GM18909 (cell line): ENCODE results near the gene ARHGAP5.
A peak's percentile ranks its signal among the peaks of the same experiment; 100 is the strongest.

Experiments
- ATAC-seq: cut with Tn5 transposase; IDR thresholded peaks from one replicate; pipeline ENCODE4 v1.9.1; 2021; ENCODE audit warnings: mild to moderate bottlenecking; ENCODE audit not compliant: unreplicated experiment, poor library complexity

ARHGAP5 gene, protein sequence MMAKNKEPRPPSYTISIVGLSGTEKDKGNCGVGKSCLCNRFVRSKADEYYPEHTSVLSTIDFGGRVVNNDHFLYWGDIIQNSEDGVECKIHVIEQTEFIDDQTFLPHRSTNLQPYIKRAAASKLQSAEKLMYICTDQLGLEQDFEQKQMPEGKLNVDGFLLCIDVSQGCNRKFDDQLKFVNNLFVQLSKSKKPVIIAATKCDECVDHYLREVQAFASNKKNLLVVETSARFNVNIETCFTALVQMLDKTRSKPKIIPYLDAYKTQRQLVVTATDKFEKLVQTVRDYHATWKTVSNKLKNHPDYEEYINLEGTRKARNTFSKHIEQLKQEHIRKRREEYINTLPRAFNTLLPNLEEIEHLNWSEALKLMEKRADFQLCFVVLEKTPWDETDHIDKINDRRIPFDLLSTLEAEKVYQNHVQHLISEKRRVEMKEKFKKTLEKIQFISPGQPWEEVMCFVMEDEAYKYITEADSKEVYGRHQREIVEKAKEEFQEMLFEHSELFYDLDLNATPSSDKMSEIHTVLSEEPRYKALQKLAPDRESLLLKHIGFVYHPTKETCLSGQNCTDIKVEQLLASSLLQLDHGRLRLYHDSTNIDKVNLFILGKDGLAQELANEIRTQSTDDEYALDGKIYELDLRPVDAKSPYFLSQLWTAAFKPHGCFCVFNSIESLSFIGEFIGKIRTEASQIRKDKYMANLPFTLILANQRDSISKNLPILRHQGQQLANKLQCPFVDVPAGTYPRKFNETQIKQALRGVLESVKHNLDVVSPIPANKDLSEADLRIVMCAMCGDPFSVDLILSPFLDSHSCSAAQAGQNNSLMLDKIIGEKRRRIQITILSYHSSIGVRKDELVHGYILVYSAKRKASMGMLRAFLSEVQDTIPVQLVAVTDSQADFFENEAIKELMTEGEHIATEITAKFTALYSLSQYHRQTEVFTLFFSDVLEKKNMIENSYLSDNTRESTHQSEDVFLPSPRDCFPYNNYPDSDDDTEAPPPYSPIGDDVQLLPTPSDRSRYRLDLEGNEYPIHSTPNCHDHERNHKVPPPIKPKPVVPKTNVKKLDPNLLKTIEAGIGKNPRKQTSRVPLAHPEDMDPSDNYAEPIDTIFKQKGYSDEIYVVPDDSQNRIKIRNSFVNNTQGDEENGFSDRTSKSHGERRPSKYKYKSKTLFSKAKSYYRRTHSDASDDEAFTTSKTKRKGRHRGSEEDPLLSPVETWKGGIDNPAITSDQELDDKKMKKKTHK (N-terminal part only)

DNA sequence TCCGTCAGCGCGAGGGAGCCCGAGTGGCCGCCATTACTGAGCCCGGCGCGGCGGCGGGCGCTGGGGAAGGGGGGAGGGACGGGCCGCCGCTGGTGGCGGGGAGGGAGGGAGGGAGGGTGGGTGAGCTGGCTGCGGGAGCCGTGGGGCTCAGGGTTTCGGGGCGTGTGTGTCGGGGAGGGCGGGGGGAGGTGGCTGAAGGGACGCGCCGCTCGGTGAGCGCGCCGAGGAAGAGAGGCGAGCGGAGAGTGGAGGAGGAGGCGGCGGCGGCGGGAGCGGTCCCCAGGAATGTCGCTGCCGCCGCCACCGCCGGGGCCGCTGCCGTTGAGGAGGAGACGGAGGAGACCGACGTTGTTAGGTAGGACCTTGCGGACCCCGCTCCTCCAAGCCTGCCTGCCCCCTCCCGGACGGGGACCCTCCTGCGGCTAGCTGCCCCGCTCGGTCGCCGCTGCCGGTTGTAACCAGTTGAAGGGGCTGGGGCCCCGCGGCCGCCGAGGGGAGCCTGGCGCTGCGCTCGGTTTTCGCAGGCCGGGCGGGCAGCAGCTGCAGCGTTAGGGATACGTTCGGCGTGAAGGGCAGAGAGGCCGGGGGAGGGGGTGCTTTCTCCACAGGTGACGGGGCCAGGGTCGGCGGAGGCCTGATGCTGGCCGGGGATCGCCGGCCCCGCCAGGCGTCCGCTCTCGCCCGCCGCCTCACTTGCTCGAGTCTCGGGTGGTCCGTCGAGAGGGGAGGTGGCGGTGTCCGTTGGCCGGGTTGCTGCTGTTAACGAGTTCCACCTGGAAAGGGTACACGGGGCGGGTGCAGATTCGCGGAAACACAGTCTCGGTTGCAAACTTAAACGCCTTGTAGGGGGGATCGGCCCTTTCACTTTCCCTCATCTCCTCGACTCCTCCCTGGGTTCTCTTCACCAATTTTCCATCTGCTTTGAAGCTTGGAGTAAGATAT lies at the start of gene ARHGAP5:
TSS of gene ARHGAP5 (plus strand) at position 224 of the 942 bp plus-strand sequence. CDS start 13,366 bp downstream, outside the sequence.
- peak; percentile 43 for ATAC-seq

DNA sequence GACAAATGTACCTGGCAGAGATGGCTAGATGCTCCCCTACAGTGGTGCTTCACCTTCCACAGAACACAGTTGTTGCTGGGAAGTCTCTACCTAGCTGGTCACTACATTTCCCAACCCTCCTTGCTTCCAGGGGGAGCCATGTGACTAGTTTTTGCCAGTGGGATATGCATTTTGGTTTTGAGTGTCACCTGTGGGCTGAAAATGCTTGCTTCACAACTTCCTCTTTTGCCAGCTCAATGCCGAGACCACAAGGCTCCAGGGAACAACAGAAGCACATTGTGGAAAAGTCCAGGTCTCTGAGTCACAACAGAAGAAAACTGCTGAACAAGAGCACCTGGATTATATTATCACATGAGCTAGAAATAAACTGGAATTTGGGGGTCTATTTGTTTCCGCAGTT lies 48.5 kb upstream of the ARHGAP5 start:
- no peak for ATAC-seq

DNA sequence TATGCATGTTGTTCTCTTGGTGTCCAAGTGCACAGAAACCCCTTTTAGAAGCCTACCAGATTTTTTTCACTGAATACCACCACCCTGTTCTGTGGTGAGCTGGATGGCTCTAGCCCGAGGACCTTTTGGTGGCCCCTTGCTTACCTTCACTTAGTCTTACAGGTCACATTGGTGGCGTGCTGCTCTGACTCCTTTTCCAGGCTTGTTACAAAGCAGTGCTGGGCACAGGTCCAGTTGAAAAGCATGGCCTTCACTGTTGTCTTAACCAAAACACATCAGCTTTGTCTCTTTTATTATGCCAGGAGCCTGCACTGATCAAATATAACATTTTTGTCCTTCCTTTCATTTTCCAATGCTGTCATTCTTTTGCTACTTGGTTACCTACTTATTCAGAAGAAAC lies 43.6 kb upstream of the ARHGAP5 start:
- ATAC-seq, result no peak

DNA sequence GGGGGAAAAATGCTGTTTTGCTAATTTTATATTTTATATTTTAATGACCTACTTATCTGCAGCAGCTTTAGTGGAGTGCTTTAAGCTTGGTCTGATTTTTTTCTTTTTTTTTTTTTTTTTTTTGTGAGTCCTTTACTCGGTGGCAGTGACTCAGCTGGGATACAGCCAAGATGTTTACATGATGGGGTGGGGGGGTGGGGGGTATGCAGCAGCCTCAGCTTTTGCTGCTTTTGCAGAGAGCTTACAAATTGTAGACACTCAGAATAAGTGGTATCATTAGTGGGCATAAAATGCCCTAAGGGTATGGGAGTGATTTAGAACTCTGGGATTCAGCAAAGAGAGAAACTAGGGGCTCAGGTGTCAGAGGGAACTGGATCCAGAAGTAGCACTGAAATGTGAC lies 38.2 kb upstream of the ARHGAP5 start:
- ATAC-seq, result no peak

DNA sequence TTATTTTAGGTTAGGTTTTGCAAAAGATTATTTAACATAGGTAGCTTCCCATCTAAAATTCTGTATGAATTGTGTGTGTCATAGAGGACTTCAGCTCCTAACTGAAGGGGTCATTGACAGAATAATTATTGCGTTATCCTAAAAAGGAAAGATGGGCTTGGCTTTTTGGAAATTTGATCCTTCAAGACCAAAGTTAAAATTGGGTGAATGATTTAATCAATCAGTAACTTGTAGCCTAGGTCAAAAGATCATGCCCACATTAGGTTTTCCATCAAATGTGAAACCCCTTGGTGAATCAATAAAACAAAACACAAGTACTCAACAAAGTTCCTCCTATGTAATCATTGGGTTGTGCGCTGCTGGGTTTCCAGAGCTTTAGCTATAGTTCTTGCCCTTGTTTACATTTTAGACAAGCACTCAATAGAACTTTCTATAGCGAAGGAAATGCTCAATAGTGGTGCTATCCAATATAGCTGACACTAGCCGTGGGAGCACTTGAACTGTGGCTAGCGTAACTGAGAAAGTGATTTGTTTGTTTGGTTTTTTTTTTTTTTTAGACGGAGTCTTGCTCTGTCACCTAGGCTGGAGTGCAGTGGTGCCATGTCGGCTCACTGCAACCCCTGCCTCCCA lies 37.6 kb upstream of the ARHGAP5 start:
- no peak for ATAC-seq

DNA sequence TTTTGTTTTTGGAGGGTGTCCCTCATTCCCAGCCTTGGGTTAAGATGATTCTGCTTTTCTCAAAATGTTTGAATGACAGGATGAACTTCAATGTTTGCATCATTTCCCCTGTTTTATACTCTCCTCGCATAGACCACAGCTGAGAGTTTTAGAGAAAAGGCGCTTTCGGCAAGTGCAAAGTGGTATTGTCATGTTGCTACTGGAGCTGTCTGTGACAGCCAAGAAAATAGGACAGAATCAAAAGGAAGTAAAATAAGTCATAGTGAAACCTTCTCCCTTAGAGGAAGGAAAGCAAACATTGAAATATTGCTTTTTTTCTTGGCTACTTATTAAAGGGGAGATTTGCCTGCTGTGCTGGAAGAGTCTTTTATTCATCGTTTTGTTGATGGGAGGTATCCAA lies 33.5 kb upstream of the ARHGAP5 start:
- ATAC-seq, result no peak

DNA sequence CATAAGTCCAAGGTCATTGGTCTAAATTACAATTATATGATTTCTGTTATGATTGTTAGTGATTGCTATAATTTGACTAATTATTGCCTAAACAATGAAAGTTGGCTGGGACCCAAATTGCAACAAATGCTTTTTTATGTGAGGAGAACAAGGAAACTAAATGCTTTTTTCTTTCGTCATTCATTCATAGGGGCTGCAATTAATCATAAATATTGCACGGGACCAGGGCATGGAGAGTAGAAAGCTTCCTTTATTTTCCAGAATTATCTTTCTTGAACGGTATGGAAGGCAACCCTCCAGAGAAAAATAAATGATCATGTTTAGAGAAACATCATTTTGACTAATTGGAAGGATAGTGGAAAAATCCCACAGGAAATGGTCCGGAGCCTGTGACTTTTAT lies 32.6 kb upstream of the ARHGAP5 start:
- no peak for ATAC-seq

DNA sequence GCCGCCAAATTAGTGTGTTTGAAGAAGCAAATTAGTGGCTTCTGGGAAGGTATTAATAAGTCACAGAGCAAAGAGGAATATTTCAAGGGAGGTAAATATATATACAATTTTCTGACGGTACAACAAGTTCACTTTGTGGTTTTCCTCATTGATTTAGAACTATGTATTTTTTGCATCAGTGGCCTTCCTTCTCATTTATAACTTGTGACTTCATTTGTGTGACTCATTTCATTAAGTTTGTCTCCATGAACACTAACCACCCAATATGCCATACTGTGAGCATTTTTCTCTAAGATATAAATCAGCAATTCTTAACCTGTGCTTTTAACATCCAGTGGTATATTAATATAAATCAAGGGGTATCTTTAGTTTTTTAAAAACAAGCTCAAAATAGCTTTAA lies 29.3 kb upstream of the ARHGAP5 start:
- ATAC-seq, result no peak

DNA sequence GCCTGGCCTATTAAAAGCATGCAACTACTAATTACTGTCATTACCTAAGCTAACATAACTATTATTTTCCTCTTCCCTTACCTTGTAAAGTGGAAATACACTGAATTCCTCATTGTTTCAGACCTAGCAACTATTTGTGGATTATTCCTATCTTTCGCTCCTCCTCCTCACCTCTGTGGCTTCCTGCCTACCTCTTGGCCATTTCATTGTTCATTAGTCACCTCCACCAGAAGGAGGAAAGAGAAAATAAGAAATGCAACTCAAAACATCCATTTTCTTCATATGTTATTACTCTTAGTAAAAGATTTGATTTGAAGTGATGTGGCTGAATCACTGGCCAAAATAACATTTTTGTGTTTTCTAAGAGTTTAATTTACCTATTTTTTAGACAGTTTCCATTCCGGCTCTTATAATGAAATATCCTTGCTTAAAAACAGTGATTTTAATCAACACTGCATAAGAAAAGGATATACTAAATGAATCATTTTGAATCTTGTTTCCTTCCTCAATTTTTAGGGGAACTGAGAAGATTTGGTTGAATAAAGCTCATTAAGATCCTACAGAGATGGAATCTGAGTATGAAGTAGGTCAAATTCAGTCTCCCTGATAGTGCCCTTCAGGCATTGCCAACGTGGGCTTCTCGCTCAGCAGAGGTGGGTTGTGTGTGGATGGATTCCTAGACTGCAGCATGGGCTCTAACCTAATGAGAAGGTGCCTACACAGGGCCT lies 27.6 kb upstream of the ARHGAP5 start:
- ATAC-seq, result no peak

DNA sequence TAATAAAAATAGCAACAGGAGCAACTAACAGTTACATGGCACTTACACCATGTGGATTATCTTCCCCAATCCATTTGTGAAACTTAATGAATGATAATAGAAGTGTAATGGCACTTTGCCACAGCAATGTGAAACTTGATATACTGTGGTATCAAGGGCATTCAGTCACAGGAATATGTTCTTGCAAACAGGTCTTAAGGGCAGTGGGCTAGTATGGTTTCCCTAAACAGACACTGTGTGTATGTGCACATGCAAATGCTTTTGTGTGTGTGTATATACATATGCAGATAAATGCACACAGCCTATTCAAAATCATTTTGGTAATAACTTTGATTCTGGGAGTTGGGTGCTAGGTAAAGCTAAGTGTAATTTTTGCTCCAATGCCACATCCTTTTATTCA lies 26.2 kb upstream of the ARHGAP5 start:
- no peak for ATAC-seq

DNA sequence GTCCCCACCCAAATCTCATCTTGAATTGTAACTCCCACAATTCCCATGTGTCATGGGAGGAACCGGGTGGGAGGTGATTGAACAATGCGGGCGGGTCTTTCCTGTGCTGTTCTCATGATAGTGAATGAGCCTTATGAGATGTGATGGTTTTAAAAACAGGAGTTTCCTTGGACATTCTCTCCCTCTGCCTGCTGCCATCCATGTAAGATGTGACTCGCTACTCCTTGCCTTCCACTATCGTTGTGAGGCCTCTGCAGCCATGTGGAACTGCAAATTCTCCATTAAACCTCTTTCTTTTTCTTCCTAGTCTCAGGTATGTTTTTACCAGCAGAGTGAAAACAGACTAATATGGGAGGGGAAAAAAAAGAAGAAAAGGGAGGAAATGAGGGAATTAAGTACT lies 22.6 kb upstream of the ARHGAP5 start:
- ATAC-seq, result no peak

DNA sequence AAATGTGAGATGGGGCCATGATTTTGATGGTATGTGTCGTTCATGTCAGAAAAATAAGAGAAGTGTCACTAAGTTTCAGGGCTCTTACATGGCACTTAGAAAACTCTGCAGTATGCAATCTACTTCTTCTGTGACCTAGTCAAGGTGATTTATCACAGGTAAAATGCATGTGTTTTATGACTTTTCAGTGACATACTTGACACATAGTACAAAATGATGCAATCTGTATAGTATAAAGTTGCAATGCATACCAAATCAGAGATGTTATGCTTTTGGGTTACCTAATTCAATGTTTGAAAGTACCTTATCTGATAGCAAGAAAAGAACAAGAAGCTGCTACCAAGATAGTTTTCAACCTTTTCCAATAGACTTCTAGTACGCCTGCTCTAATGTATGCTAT lies 21.9 kb upstream of the ARHGAP5 start:
- no peak for ATAC-seq

DNA sequence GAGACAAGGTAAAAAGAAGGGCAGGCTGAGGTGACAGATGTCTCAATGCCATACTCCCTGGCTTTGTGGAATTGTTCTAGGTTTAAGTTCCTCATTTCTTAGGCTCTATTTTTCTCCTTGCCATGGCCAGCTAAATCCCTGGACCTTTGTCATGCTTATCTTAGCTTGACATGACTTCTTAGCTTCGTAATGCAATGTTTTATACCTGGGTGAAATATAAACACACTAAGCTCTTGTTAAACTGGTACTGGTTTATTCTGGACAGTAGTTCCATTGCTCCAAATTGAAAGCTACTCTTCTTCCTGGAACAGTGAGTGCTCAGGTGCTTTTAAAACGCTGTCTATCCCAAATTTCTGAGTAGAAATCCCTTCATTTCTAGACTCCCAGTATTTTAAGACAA lies 17.4 kb upstream of the ARHGAP5 start:
- ATAC-seq, result no peak

DNA sequence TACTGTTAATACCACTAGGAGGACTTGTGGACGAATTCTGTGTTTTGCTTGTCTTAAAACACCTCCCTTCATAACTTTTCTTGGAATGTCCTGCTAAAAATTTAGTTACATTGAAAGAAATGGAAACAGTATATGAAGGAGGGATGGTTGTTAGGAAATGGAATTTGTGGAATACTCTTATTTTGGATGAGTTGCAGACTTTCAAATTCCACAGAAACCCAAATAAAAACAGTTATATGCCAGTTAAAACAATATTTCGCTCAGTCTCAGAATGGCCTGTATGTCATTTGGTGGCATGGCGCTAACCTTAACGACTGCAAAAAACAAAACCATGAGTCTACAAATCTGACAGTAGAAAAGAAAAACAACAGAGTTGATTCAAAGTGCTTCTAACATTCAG lies 12.2 kb upstream of the ARHGAP5 start:
- ATAC-seq, result no peak

DNA sequence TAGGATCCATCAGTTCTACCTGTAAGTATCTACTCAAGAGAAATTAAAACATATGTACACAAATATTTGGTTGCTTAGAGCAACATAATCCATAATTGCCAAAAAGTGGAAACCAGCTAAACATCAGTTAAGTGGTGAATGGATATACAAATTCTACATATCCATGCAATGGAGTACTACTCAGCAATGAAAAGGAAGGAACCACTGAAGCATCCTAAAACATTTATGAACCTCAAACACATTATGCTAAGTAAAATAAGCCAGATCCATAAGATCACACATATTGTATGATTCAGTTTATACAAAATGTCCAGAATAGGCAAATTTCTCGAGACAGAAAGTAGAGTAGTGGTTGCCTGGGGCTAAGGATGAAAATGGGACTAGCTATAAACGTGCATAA lies 8.4 kb upstream of the ARHGAP5 start:
- ATAC-seq, result no peak

DNA sequence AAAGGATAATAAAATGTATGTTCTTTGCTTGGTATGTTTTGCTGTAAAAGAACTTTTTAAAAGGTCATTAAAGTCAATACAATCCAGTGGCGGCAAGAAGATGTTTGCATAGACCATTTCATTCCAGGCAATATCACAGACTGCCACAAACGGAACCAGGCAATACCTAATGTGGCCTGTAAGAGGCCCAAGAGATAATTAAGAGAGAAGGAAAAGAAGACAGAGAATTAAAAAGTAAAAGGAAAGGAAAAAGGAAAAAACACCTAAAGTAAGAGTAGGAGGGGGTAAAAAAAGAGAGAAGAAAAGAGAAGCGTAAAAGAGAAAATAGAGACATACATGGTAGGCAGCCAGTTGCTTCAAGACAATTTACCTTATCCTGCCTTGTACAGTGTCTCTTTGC lies 6.8 kb upstream of the ARHGAP5 start:
- no peak for ATAC-seq

DNA sequence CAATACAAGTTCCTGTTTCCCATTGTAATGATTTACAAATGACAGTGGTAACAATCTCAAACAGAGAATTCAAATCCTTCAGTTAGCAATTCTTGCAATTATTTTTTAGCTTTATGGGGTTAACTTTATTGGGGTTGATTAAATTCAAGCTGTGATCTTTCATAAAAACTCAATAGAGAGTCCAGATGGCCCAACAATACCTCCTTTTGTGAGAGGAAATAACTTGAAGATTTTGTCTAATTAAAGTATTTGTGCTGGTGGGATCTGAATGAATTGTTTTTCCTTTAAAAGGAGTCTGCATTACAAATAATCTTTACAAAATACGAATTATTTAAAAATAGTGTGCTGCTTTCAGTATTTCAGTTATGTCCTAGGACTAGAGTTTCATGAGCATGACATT lies 4.4 kb upstream of the ARHGAP5 start:
- no peak for ATAC-seq

DNA sequence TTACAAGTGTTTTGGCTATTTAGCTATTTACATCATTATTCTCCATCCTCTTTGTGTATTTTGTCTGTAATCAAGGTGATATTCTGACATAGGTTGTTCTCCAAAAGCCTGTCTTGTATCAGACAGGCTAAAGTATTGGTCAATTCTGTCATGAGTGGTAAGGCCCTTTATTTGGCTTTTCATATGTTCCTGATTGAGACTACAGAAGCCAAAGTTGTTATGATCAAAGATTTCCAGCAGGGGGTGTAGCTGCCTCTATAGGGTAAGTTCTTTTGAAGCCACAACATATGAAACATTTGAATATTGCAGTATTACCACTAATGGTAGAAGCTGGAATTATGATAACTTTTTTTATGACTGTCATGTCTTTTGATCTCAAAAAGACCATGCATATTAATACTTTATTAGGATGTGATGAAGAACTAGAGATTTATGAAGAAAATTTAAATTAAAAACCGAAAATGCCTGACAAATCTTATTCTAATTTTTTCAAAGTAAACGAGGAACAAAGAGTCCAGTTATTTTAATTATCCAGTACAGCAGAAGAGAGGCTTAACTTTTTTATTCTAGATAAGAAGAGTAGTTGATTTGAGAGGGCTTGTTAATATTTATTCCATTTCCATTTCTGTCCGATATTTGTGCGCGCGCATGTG lies 3.4 kb upstream of the ARHGAP5 start:
- ATAC-seq, result peak; percentile 35
